GM12864 (cell line): ENCODE measurements around the gene PFAS.

Source experiments
- DNase-seq: peaks from one replicate; pipeline ENCODE4 v3.0.0-alpha.2; 2011; ENCODE audit warnings: low read depth
- H3K4me3 ChIP-seq: 2 replicates; pipeline ENCODE4 v1.5.1; 2011; ENCODE audit warnings: mild to moderate bottlenecking, low read depth, low read length, control low read depth
- TF ChIP-seq, protein P1 (sequence below): IDR thresholded peaks from 2 replicates; pipeline ENCODE4 v1.5.1; 2011; ENCODE audit warnings: low read depth, mild to moderate bottlenecking, moderate library complexity, low read length, control low read depth, inconsistent platforms; ENCODE audit errors: missing control alignments

PFAS gene

DNA sequence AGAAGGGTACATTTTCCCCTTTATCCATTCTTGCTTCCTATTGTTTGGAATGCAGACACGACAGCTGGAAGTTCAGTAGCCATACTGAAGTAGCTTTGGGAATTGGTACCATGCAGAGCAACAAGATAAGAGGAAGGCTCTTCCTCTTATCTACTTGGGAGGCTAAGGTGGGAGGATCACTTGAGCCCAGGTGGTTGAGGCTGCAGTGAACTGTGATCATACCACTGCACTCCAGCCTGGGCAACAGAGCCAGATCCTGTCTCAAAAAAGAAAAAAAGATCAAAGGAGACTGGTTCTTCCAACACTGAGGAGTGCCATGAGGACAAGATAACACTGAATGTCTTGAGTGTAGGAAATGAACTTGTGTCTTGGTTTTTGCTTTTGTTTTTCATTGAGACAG, 23.3 kb downstream of the PFAS start:
- DNase-seq = no peak
- H3K4me3 ChIP-seq = no peak overlapping the region
- TF ChIP-seq, protein P1, sequence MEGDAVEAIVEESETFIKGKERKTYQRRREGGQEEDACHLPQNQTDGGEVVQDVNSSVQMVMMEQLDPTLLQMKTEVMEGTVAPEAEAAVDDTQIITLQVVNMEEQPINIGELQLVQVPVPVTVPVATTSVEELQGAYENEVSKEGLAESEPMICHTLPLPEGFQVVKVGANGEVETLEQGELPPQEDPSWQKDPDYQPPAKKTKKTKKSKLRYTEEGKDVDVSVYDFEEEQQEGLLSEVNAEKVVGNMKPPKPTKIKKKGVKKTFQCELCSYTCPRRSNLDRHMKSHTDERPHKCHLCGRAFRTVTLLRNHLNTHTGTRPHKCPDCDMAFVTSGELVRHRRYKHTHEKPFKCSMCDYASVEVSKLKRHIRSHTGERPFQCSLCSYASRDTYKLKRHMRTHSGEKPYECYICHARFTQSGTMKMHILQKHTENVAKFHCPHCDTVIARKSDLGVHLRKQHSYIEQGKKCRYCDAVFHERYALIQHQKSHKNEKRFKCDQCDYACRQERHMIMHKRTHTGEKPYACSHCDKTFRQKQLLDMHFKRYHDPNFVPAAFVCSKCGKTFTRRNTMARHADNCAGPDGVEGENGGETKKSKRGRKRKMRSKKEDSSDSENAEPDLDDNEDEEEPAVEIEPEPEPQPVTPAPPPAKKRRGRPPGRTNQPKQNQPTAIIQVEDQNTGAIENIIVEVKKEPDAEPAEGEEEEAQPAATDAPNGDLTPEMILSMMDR = no peak

DNA sequence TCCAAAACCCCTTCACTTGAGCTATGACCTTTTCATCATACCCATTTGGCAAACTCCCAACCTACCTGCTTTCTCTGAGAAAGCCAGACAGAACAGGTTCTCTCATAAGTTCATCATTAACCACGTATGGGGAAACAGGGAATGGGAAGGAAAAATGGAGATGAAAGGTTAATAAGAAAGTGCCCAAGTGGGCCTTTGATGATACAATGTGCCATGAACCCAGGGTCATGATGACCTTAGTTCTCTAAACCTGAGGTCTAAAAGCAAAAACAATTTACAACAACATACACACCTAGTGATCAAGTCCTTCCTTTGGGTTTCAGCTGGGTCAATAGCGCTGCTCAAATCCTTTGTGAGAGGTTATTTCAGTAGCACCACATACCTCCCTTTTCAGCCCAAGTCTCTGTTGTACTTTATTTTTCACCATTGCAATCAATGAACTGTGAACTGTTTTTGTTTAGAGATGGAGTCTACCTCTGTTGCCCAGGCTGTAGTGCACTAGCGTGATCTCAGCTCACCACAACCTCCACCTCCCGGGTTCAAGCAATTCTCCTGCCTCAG, 24.9 kb downstream of the PFAS start:
- TF ChIP-seq, protein P1 = no peak

DNA sequence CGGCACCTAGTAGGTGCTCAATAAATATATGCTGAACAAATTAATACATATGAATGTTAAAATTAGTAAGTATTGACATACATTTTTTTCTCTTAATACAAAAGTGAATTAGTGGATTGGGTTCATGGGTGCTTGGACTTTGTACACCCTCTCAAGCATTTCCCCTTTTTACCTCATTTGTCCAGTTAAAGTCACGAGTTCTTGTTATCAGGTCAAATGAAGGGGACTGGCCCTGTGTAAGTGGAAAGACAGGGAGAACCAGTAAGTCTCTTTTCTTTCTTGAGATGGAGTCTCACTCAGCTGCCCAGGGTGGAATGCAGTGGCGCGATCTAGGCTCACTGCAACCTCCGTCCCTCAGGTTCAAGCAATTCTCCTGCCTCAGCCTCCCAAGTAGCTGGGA, 25.7 kb downstream of the PFAS start:
- TF ChIP-seq, protein P1 = no peak
- DNase-seq = no peak

More for the DNA sequence above, 24.9 kb downstream of the PFAS start:
- no peak overlapping the region for H3K4me3 ChIP-seq
- no peak for DNase-seq

DNA sequence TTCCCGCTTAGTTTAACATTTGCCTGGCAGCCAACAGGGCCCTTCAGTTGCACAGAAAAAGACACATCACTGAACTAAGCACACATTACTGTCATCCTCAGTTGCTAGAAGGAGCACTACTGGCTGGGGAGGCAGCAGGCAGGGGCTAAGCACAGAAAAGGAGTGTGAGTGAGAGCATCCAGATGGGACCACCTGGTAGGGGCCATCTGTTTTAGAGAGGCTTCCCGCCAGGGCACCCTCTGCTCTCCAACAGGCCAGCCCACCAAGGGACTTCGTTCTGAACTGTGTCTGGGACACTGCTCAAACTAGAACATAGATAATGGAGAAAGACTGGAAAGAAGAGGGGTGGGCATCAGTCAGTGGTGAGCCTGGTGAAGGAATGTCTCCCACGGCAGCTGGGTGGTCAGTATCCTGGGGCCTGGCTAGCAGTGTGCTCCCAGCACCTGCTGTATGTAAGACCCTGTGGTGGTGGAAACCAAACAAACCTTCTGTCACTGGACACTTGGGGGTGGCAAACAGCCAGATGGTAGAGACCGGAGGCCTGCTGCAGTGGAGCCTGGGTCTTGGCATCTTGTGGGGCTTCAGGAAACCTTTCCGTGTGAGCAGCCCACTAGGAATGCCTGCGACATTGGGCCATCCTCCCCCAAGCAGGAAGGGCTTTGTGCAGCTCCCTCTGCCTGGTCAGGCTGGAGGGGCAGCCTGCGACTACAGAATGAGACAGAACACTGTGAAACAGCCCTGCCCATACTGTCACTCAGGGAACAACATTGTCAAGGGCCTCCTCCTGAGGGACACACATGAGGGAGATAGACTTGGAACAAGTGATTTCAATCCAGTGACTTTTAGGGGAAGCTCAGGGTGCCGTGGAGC, 26.6 kb downstream of the PFAS start:
- TF ChIP-seq, protein P1 = no peak
- DNase-seq = no peak
- no peak overlapping the region for H3K4me3 ChIP-seq

More for the DNA sequence above, 25.7 kb downstream of the PFAS start:
- no peak overlapping the region for H3K4me3 ChIP-seq

DNA sequence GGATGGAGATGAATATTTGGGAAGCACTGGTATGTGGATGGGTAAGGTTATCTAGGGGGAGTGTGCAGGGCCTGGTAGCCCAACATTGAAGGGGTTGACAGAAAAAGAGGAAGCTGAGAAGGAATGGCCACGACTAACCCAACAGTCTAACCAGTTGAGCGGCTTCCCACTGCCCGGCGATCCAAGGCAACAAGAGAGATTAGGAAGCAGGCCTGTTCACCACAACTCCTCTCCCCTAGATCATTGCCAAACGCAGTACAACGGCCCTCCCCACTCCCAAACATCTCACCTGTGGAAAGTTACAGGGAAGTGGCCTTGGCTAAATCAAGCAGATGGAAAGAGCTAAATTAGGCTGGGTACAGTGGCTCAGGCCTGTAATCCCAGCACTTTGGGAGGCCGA, 28.2 kb downstream of the PFAS start:
- no peak for DNase-seq
- TF ChIP-seq, protein P1 = no peak
- no peak overlapping the region for H3K4me3 ChIP-seq

DNA sequence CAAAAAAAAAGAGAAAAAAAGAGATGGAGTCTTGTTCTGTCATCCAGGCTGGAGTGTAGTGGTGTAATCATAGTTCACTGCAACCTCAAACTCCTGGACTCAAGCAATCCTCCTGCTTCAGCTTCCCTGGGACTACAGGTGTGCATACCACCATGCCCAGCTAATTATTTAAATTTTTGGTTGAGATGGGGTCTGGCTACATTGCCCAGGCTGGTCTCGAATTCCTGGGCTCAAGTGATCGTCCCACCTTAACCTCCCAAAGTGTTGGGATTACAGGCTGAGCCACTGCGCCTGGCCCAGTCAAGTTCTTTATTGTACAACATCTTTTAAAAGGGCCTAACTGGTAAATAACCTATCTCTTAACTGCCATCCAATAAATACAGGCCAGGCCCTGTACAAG, 33.3 kb downstream of the PFAS start:
- TF ChIP-seq, protein P1 = no peak
- no peak for DNase-seq
- no peak overlapping the region for H3K4me3 ChIP-seq
